22Rv1 (cell line): ENCODE measurements around the gene BASP1.

ENCODE experiments used
- CTCF ChIP-seq: fragments of 450-650 bp; IDR thresholded peaks from 2 replicates; pipeline ENCODE4 v1.5.1; 2017; ENCODE audit warnings: mild to moderate bottlenecking
- ZFX ChIP-seq: fragments of 450-650 bp; IDR thresholded peaks from 2 replicates; pipeline ENCODE4 v1.6.1; 2017; ENCODE audit warnings: antibody characterized with exemption, borderline replicate concordance

GRCh38 chr5:17306726-17307091, 89.3 kb downstream of the BASP1 start:
- no peak for TF ChIP-seq CTCF
- TF ChIP-seq ZFX, result no peak
